ENCODE results near the gene C1QTNF7.

DNA sequence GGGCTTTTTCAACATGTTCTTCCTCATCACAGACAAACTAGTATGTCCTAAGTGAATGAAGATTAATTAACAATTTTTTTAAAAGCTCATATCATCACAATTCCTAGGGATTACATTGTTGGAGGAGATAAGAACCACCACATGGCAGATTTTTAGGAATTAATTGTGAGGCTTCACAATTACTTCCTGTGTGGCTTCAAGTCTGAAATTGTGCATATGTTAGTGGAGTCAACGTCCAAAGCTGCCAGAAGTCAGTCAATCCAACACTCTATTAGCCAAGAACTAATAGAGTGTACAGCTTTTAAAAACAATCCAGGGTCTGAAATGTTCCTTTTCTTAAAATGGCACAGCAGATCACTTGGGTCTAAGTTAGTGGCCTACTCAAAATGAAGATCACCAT, 49.3 kb upstream of the C1QTNF7 start:
- TF ChIP-seq, protein P1, sequence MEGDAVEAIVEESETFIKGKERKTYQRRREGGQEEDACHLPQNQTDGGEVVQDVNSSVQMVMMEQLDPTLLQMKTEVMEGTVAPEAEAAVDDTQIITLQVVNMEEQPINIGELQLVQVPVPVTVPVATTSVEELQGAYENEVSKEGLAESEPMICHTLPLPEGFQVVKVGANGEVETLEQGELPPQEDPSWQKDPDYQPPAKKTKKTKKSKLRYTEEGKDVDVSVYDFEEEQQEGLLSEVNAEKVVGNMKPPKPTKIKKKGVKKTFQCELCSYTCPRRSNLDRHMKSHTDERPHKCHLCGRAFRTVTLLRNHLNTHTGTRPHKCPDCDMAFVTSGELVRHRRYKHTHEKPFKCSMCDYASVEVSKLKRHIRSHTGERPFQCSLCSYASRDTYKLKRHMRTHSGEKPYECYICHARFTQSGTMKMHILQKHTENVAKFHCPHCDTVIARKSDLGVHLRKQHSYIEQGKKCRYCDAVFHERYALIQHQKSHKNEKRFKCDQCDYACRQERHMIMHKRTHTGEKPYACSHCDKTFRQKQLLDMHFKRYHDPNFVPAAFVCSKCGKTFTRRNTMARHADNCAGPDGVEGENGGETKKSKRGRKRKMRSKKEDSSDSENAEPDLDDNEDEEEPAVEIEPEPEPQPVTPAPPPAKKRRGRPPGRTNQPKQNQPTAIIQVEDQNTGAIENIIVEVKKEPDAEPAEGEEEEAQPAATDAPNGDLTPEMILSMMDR (conservative IDR thresholded peaks at IDR 0.05; ENCODE audit: low read depth, low read length), result no peak
- TF ChIP-seq EZH2 (IDR thresholded peaks at IDR 0.05; ENCODE audit: borderline replicate concordance, low read depth, low read length, poor library complexity, severe bottlenecking), result no peak

Data from A673 (cell line).